Ascending aorta (tissue), 2 donors: ENCODE results near the gene PRR22. TPM values are rescaled to one million over a fixed set of nuclear protein-coding genes. Genes with fewer than 3 reads are reported as not detected.

Experiments used
- DNase-seq, 2 donors: peaks; one replicate each; pipeline ENCODE4 v3.0.0-alpha.2; 2019; ENCODE audit warnings: low spot score in 2 of 2
- H3K27ac ChIP-seq, 2 donors: fragments of 200-600 bp; sonication (generic); one replicate each; pipeline ENCODE4 v1.5.1; 2016 to 2017; ENCODE audit warnings: mild to moderate bottlenecking in 1 of 2
- H3K27me3 ChIP-seq: fragments of 200-600 bp; sonication (generic); one replicate; pipeline ENCODE4 v1.5.1; 2017
- H3K36me3 ChIP-seq, 2 donors: fragments of 200-600 bp; sonication (generic); one replicate each; pipeline ENCODE4 v1.5.1; 2016
- H3K4me1 ChIP-seq, 2 donors: fragments of 200-600 bp; sonication (generic); one replicate each; pipeline ENCODE4 v1.5.1; 2016 to 2017; ENCODE audit warnings: mild to moderate bottlenecking in 1 of 2
- H3K4me3 ChIP-seq, 2 donors: fragments of 200-600 bp; sonication (generic); one replicate each; pipeline ENCODE4 v1.5.1; 2016 to 2017; ENCODE audit warnings: mild to moderate bottlenecking in 1 of 2
- H3K9me3 ChIP-seq, 2 donors: fragments of 200-600 bp; sonication (generic); one replicate each; pipeline ENCODE4 v1.5.1; 2016
- CTCF ChIP-seq, 3 experiments: fragments of 200-600 bp in 2 of 3; fragments of 450-650 bp in 1 of 3; sonication (generic) in 2 of 3; IDR thresholded peaks; one replicate each; pipeline ENCODE4 v1.5.1; 2016 to 2019; ENCODE audit warnings: antibody characterized with exemption in 3 of 3, mild to moderate bottlenecking in 1 of 3, moderate library complexity in 1 of 3
- intact Hi-C: fragments of 100-400 bp; cut with DNase I; formaldehyde crosslinking; loops from one replicate; pipeline ENCODE4 v1.15.1; 2023
- total RNA-seq: library from RNA; depleted of rRNA; stranded (reverse); fragments of >200 nt; gene quantifications from one replicate; pipeline ENCODE4 v1.1.0, GENCODE V29; 2016

The PRR22 gene
- total RNA-seq, 1 donor from 2014 or later = 3.5 TPM

DNA sequence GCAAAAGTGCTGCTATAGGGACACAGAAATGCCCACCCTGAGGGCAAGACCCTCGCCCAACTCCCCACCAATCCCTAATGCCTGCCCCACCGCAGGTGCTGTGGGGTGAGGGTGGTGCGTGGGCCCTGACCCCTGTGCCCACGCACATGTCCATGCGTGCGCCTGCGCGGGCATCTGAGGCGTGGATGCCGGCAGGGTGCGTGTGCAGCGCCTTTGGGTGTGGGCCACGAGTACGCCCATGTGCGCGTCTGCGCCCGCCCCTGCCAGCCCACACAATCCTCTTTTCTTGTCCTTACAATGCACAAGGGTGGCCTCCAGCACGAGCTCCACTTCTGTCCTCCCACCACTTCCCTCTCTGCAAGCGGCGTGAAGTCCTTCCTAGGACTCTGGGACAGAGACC, 40.6 kb upstream of the PRR22 start:
- H3K4me1 ChIP-seq = peaks cover 0 to 5% of the 10 kb centered on the region in 2 donors
- H3K9me3 ChIP-seq = no peaks in the 10 kb centered on the region
- H3K27ac ChIP-seq = no peak overlapping the region
- no peak for TF ChIP-seq CTCF (IDR thresholded peaks at IDR 0.05)
- no peak for DNase-seq
- no peak overlapping the region for H3K4me3 ChIP-seq
- peaks cover 14% of the 10 kb centered on the region for H3K27me3 ChIP-seq
- intact Hi-C loops = no loop called here
- H3K36me3 ChIP-seq = no peaks in the 10 kb centered on the region

GRCh38 chr19:5824751-5825150, 40.2 kb upstream of the PRR22 start:
- intact Hi-C loops = no loop called here
- no peak for TF ChIP-seq CTCF (IDR thresholded peaks at IDR 0.05)
- Histone ChIP-seq H3K4me3 (no peak overlapping the region), H3K36me3 (no peaks in the 10 kb centered on the region), H3K27me3 (peaks cover 10% of the 10 kb centered on the region), H3K9me3 (no peaks in the 10 kb centered on the region), H3K4me1 (peaks cover 0 to 5% of the 10 kb centered on the region in 2 donors), H3K27ac (no peak overlapping the region)
- DNase-seq = no peak

DNA sequence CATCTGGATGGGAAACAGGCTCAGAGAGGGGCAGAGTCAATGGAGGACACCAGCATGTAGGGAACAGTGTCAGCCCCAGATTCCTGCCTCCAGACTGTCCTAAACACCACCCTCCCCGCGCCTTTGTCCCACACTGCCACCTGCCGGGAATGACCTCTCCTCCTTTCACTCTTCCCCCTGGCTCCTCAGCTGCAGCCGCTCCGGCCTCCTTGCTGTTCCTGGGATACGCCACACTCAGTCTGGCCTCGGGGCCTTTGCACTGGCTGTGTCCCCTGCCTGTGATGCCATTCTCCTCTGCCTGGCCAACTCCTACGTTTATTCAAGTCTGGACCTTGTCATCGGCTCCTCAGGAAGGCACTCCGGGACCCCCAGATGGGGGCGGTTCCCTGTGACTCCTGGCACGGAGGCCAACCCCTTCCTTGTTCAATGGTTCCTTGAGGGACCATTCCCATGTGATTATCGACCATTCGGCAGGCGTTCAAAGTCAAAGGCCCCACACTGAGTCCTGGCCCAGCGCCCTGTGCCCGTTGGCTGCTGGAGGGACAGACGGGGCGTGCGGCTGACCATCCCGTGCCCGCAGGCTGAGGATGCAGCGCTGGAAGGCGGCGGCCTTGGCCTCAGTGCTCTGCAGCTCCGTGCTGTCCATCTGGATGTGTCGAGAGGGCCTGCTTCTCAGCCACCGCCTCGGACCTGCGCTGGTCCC, 39.2 kb upstream of the PRR22 start:
- no peaks in the 10 kb centered on the region for H3K9me3 ChIP-seq
- no peak for DNase-seq
- peaks cover 4% of the 10 kb centered on the region for H3K27me3 ChIP-seq
- H3K27ac ChIP-seq = no peak overlapping the region
- intact Hi-C loops = no loop called here
- no peaks in the 10 kb centered on the region for H3K36me3 ChIP-seq
- no peaks in the 10 kb centered on the region for H3K4me1 ChIP-seq
- TF ChIP-seq CTCF (IDR thresholded peaks at IDR 0.05) = no peak
- H3K4me3 ChIP-seq = no peak overlapping the region

GRCh38 chr19:5822181-5822844, 37.8 kb upstream of the PRR22 start:
- DNase-seq = no peak
- H3K9me3 ChIP-seq = no peaks in the 10 kb centered on the region
- no peak overlapping the region for H3K27ac ChIP-seq
- peaks cover 4% of the 10 kb centered on the region for H3K27me3 ChIP-seq
- no peaks in the 10 kb centered on the region for H3K4me1 ChIP-seq
- no peak for TF ChIP-seq CTCF (IDR thresholded peaks at IDR 0.05)
- no peak overlapping the region for H3K4me3 ChIP-seq
- H3K36me3 ChIP-seq = no peaks in the 10 kb centered on the region
- intact Hi-C loops = no loop called here

DNA sequence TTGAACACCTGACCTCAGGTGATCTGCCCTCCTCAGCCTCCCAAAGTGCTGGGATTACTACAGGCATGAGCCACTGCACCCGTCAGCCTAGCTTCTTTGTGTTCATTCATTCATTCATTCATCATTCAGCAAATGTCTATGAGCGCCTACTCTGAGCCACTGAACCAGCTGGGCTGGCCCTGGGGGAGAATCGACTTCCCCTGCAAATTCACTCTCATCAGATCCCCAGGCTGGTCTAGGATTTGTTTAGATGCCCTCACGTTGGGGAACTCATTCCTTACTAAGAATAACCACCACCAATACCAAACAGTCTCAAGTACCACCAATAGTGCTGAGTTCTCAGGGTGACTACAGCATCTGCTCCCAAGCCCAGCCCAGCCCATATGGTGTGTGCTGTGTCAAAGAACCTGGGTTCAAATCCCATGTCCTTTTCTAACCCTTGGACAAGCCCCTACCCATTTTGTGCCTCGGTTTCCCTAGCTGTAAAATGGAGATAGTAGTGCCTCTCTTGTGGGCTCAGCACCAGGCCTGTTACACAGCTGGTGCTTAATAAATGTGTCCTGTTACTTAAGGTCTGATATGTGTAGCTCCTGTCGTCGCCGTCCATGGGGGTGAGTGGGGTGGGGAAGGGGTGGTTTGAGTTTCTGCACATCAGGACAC, 37.1 kb upstream of the PRR22 start:
- Histone ChIP-seq H3K4me1 (no peaks in the 10 kb centered on the region), H3K4me3 (no peak overlapping the region), H3K9me3 (no peaks in the 10 kb centered on the region), H3K36me3 (no peaks in the 10 kb centered on the region), H3K27ac (no peak overlapping the region), H3K27me3 (peaks cover 4% of the 10 kb centered on the region)
- intact Hi-C loops = no loop called here
- DNase-seq = no peak
- TF ChIP-seq CTCF (IDR thresholded peaks at IDR 0.05) = no peak
